GM12878 (cell line): ENCODE data around the gene RPRD1B. TPM values are rescaled to one million over a fixed set of nuclear protein-coding genes. Genes with fewer than 3 reads are reported as not detected.

Experiments used
- ASH2L ChIP-seq: fragments of 300-600, 200-600 bp; sonication (generic); IDR thresholded peaks from 2 replicates; pipeline ENCODE4 v1.6.1; 2017; ENCODE audit warnings: low read depth, mild to moderate bottlenecking, borderline replicate concordance
- RAD21 ChIP-seq: IDR thresholded peaks from 2 replicates; pipeline ENCODE4 v1.6.1; 2011; ENCODE audit warnings: mild to moderate bottlenecking, low read depth, low read length, moderate library complexity; ENCODE audit not compliant: insufficient read depth
- SIX5 ChIP-seq: IDR thresholded peaks from 2 replicates; pipeline ENCODE4 v1.6.1; 2011; ENCODE audit warnings: mild to moderate bottlenecking, low read depth, low read length, moderate library complexity; ENCODE audit not compliant: severe bottlenecking
- SMC3 ChIP-seq: IDR thresholded peaks from 2 replicates; pipeline ENCODE4 v1.6.1; 2011; ENCODE audit warnings: low read length, improper control_type of control experiment, borderline replicate concordance
- TCF12 ChIP-seq: IDR thresholded peaks from 2 replicates; pipeline ENCODE4 v1.6.1; 2011; ENCODE audit warnings: low read depth, mild to moderate bottlenecking, low read length
- ZNF384 ChIP-seq: IDR thresholded peaks from 2 replicates; pipeline ENCODE4 v1.6.1; 2012; ENCODE audit warnings: low read depth, mild to moderate bottlenecking, low read length, improper control_type of control experiment, borderline replicate concordance
- polyA plus RNA-seq, 11 experiments: library from polyadenylated mRNA; depleted of rRNA in 4 of 11; unstranded in 6 of 11; stranded (reverse) in 5 of 11; fragments of >200 nt; fragmentation: Nextera tagmentation in 4 of 11; fragmentation: Illumina TruSeq in 1 of 11; extraction: Ambion mirVana in 4 of 11; extraction: Trizol in 1 of 11; gene quantifications; 1 replicate in 1 of 11; 2 replicates in 10 of 11; pipeline versions ENCODE4 v1.2.1 to v1.2.3, GENCODE V29; 2011 to 2016; ENCODE audit warnings: inconsistent platforms in 2 of 11, missing spikeins in 2 of 11, low read depth in 1 of 11
- total RNA-seq, 4 experiments: library from RNA; depleted of rRNA in 3 of 4; stranded (reverse); fragments of >200 nt in 3 of 4; fragmentation: Illumina TruSeq in 1 of 4; extraction: Trizol in 1 of 4; gene quantifications; 2 replicates each; pipeline versions ENCODE4 v1.2.1 to v1.2.3, GENCODE V29; 2013 to 2021
- TF ChIP-seq, protein P1 (sequence below): fragments of 450-650 bp; IDR thresholded peaks from 2 replicates; pipeline ENCODE4 v1.6.1; 2017; ENCODE audit warnings: low read depth, mild to moderate bottlenecking, moderate library complexity
- TF ChIP-seq, protein P2 (sequence below): fragments of 450-650 bp; IDR thresholded peaks from 2 replicates; pipeline ENCODE4 v1.6.1; 2017; ENCODE audit warnings: antibody characterized with exemption, mild to moderate bottlenecking, moderate library complexity

Gene RPRD1B
- total and polyA plus RNA-seq, 10 of the 15 experiments (the other 5 are each of a cell fraction or from before 2014, with no cell fraction given), result 5.2 to 40.2 (median 30.0) TPM

DNA sequence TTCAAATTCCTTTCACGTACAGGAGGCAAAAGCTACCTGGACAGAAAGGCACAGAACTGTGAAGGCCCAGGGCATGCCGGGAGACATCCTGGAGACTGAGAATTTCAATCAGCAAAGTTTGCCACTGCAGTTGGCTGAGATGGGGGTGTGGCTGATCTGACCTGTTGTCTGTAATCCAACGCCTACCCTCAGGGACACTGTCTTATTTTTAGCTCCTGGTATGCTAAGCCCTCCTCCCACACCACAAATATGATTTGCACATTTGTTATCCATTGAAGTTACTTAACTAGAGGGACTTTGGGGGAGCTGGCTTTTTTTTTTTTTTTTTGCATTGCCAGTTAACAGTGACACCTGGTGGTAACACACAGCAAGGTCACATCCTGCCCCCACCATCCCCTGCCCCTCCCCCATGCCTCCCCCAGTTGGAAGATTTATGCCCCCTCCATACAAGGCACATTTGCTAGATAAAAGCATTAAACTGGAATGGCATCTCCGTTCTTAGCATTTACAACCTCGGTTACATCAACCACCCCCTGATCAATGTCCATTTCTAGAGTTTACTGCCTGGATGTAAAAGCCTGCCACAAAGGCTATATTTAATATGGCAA lies 40.6 kb upstream of the RPRD1B start (continued):
- TF ChIP-seq, protein P1, sequence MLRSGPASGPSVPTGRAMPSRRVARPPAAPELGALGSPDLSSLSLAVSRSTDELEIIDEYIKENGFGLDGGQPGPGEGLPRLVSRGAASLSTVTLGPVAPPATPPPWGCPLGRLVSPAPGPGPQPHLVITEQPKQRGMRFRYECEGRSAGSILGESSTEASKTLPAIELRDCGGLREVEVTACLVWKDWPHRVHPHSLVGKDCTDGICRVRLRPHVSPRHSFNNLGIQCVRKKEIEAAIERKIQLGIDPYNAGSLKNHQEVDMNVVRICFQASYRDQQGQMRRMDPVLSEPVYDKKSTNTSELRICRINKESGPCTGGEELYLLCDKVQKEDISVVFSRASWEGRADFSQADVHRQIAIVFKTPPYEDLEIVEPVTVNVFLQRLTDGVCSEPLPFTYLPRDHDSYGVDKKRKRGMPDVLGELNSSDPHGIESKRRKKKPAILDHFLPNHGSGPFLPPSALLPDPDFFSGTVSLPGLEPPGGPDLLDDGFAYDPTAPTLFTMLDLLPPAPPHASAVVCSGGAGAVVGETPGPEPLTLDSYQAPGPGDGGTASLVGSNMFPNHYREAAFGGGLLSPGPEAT, result no peak
- TF ChIP-seq RAD21 (peak; percentile 67), ZNF384 (peak; percentile 96), TCF12 (no peak), SMC3 (peak; percentile 76), SIX5 (no peak), ASH2L (no peak)
- TF ChIP-seq, protein P2, sequence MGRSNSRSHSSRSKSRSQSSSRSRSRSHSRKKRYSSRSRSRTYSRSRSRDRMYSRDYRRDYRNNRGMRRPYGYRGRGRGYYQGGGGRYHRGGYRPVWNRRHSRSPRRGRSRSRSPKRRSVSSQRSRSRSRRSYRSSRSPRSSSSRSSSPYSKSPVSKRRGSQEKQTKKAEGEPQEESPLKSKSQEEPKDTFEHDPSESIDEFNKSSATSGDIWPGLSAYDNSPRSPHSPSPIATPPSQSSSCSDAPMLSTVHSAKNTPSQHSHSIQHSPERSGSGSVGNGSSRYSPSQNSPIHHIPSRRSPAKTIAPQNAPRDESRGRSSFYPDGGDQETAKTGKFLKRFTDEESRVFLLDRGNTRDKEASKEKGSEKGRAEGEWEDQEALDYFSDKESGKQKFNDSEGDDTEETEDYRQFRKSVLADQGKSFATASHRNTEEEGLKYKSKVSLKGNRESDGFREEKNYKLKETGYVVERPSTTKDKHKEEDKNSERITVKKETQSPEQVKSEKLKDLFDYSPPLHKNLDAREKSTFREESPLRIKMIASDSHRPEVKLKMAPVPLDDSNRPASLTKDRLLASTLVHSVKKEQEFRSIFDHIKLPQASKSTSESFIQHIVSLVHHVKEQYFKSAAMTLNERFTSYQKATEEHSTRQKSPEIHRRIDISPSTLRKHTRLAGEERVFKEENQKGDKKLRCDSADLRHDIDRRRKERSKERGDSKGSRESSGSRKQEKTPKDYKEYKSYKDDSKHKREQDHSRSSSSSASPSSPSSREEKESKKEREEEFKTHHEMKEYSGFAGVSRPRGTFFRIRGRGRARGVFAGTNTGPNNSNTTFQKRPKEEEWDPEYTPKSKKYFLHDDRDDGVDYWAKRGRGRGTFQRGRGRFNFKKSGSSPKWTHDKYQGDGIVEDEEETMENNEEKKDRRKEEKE, result no peak
